IPS-18a (cell line): ENCODE data around the gene POLDIP2.

Source experiments
- H3K27ac ChIP-seq: one replicate; pipeline ENCODE4 v1.5.1; 2013; ENCODE audit warnings: low read length
- H3K27me3 ChIP-seq: one replicate; pipeline ENCODE4 v1.6.1; 2013; ENCODE audit warnings: mild to moderate bottlenecking, low read length; ENCODE audit not compliant: control insufficient read depth, insufficient read depth
- H3K36me3 ChIP-seq: one replicate; pipeline ENCODE4 v1.6.1; 2013; ENCODE audit warnings: low read depth, low read length; ENCODE audit not compliant: control insufficient read depth
- H3K4me1 ChIP-seq: one replicate; pipeline ENCODE4 v1.6.1; 2013; ENCODE audit warnings: low read depth, low read length; ENCODE audit not compliant: control insufficient read depth
- H3K4me3 ChIP-seq: one replicate; pipeline ENCODE4 v1.5.1; 2013; ENCODE audit warnings: low read length
- H3K9ac ChIP-seq: one replicate; pipeline ENCODE4 v1.6.1; 2013; ENCODE audit warnings: mild to moderate bottlenecking, low read length, moderate library complexity
- H3K9me3 ChIP-seq: one replicate; pipeline ENCODE4 v1.6.1; 2013; ENCODE audit warnings: low read depth, low read length; ENCODE audit not compliant: control insufficient read depth

Gene POLDIP2

DNA sequence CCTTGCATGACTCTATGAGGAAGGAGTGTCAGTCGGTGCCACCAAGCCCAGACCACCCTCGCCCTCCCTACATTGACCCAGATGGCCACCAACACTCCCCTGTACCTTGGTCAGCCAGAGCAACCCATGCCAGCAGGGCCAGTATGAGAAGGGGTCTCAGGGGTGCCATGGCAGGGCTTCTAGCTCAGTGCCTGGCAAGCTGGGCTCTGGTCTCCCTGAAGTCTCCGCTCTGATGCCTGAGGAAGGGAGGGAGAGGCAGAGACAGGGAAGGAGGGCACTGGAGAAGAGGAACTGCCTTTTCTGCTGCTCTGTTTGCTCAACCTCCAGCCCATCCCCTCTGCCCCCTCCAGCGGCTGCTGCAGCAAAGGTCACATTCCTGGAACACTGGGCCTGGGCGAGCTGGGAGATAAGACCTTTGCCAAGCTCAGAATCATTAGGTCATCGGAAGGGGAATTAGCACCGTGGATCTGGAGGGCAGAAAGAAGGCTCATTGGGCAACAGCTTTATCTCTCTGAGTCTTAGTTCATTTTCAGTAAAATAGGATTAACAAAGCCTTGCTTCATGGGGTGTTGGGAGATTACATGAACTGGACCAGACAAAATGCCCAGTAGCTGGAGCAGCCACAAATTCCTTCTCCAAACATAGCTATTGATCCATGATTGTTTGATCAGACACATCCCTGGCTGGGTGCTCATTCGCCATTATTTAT, 12.9 kb upstream of the POLDIP2 start, which contains the start of gene VTN:
VTN (minus strand) TSS at position 273 of the 709 bp plus-strand sequence; CDS start at position 169, 104 bp downstream.
- peaks cover 12% of the 10 kb centered on the region for H3K4me1 ChIP-seq
- no peak within 1 kb of the TSS for H3K9ac ChIP-seq
- peak within 1 kb of the TSS; percentile 56 for H3K4me3 ChIP-seq
- H3K9me3 ChIP-seq: no peaks in the 10 kb centered on the region
- peaks cover 19% of the 10 kb centered on the region for H3K27me3 ChIP-seq
- H3K27ac ChIP-seq: no peak within 1 kb of the TSS
- H3K36me3 ChIP-seq: no peaks in the 10 kb centered on the region

DNA sequence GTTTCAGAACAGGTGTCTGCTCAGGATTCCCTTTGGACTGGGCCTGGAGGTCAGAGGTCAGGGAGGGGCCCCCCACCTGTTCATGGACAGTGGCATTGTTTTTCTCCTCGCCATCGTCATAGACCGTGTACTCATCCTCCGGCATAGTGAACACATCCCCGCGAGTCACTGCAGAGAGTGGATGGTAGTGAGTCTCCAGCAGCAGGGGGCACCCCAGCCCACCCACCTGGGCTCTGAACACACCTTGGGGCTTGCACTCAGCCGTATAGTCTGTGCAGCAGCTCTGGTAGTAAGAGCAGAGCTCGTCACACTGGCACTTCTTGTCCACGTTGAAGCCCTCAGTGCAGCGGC, 12.3 kb upstream of the POLDIP2 start:
- Histone ChIP-seq H3K4me1 (peaks cover 12% of the 10 kb centered on the region), H3K27ac (no peak overlapping the region), H3K27me3 (peaks cover 19% of the 10 kb centered on the region), H3K4me3 (no peak overlapping the region), H3K9me3 (no peaks in the 10 kb centered on the region), H3K36me3 (no peaks in the 10 kb centered on the region), H3K9ac (no peak overlapping the region)

- Histone ChIP-seq H3K27me3 (peaks cover 19% of the 10 kb centered on the region), H3K9me3 (no peaks in the 10 kb centered on the region), H3K27ac (no peak overlapping the region), H3K4me3 (no peak overlapping the region), H3K4me1 (peaks cover 12% of the 10 kb centered on the region), H3K36me3 (no peaks in the 10 kb centered on the region), H3K9ac (no peak overlapping the region)
Measured at GRCh38 chr17:28368915-28369683, 11.8 kb upstream of the POLDIP2 start.

DNA sequence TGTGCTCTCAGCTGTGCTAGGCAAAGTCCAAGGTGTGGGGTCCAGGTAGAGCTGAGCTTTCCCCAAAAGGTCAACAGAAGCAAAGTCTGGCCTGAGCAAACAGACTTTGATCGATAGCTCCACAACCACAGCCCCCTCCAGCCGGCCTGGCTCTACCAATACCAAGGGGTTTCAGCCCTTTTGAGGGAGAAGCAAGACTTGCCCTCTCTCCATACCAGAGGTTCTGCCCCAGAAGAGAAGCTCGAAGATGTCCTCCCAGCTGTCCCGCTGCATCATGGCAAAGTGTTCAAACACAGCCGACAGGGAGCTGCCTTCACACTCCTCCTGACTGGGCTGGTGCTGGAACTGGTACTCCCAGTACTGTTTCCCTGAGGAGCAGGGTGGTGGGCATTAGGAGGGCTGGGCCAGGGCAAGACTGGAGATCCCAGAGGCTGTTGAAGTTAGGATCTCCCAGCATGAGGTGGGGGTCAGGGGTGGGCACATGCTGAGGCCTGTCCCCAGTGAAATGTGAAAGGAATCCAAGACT, 11.0 kb upstream of the POLDIP2 start:
- H3K4me1 ChIP-seq: peaks cover 12% of the 10 kb centered on the region

DNA sequence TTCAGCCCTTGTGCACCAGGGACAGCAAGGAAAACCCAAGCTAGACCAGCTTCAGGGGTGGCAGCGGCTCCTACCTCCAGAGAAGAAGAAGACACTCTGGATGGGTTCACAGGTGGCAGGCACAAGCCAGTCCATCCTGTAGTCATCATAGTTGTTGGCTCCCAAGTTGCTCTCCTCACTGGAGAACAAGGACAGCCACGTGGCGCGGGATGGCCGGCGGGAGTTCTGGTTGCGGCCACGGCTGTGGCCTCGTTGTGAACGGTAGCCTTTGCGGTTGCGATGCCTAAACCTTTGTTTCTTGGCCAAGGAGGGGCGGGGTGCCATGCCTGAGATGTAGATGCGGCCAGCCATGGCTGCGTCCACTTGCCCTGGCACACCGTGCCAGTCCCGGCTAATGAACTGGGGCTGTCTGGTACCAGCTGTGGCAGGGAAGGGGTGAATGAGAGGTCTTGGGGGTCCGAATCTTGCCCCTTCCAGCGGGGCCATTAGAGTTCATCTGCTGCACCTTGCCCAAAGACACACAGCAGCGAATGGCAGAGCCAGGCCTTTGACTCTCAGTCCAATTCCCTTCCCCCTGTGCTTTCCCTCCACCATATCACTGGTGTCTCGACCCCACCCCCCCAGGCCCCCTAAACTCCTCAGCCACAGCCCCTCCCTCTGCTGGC, 10.4 kb upstream of the POLDIP2 start:
- Histone ChIP-seq H3K27ac (no peak overlapping the region), H3K4me1 (peaks cover 12% of the 10 kb centered on the region), H3K9ac (no peak overlapping the region), H3K27me3 (peaks cover 6% of the 10 kb centered on the region), H3K4me3 (no peak overlapping the region), H3K36me3 (peaks cover 8% of the 10 kb centered on the region), H3K9me3 (no peaks in the 10 kb centered on the region)

More for the DNA sequence above, 11.0 kb upstream of the POLDIP2 start:
- Histone ChIP-seq H3K27ac (no peak overlapping the region), H3K9ac (no peak overlapping the region), H3K36me3 (peaks cover 2% of the 10 kb centered on the region), H3K9me3 (no peaks in the 10 kb centered on the region), H3K27me3 (peaks cover 12% of the 10 kb centered on the region), H3K4me3 (no peak overlapping the region)

- H3K9ac ChIP-seq: no peak overlapping the region
- no peak overlapping the region for H3K27ac ChIP-seq
- H3K9me3 ChIP-seq: no peaks in the 10 kb centered on the region
- H3K4me1 ChIP-seq: peaks cover 12% of the 10 kb centered on the region
- peaks cover 18% of the 10 kb centered on the region for H3K36me3 ChIP-seq
- no peak overlapping the region for H3K4me3 ChIP-seq
- H3K27me3 ChIP-seq: no peaks in the 10 kb centered on the region
Measured at GRCh38 chr17:28366605-28367004, 9.3 kb upstream of the POLDIP2 start.

DNA sequence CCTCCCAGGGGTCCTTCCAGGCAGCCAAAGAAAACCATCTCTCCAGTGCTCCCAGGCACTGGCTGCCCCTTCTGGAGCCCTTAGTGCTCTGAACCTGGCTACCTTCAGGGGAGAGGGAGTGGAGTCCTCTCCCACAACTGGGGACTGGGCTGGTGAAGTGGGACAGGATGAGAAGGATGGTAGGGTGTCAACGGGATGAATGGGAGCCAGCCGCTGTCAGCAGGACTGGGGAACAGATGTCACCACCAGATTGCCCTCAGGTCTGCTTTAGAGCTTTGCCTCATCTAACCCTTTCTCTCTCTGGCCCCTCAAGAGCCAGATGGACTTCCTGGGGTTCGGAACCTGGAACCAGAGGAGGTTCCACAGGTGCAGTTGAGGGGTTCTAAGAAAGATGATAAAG, 8.2 kb upstream of the POLDIP2 start:
- no peak overlapping the region for H3K9ac ChIP-seq
- H3K9me3 ChIP-seq: no peaks in the 10 kb centered on the region
- peaks cover 29% of the 10 kb centered on the region for H3K36me3 ChIP-seq
- H3K27me3 ChIP-seq: no peaks in the 10 kb centered on the region
- no peak overlapping the region for H3K27ac ChIP-seq
- no peak overlapping the region for H3K4me3 ChIP-seq
- H3K4me1 ChIP-seq: peaks cover 6% of the 10 kb centered on the region

DNA sequence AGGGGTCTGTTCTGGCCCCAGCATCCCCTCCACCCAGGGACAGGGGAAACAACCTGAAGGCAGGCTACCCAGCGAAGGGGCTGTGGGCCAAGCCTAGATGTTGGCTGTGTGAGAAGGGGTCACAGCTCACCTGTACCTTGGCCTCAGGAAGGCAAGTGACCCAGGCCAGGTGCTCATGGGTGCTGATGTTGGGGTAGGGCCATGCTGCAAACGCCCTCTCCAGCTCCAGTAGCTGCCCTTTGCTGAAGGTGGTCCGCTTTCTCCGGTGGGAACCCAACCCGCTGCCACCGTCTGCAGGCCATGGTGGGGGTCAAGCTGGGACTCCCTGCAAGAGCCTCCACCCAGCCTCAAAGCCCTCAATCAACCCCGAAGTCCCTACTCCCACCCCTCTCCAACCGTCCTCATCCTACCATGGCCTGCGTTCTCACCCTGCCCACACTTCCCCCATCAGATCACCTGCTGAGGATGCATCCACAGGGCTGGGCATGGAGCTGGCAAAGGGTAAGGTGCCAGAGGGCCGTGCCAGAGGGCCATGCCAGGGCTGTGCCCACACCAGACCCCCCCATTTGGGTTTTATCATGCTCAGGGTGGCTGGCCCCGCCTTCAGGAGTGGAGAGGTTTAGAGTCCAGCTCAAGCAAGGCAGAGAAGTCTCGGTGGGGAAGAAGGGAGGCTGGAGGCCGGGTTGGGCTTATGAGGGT, 7.5 kb upstream of the POLDIP2 start, which contains the start of gene SEBOX:
SEBOX (minus strand) TSS at position 535 of the 699 bp plus-strand sequence; CDS start at position 487, 48 bp downstream.
- H3K27ac ChIP-seq: no peak within 1 kb of the TSS
- H3K4me3 ChIP-seq: no peak within 1 kb of the TSS
- H3K36me3 ChIP-seq: peaks cover 35% of the 10 kb centered on the region
- no peak within 1 kb of the TSS for H3K9ac ChIP-seq
- H3K9me3 ChIP-seq: no peaks in the 10 kb centered on the region
- H3K27me3 ChIP-seq: no peaks in the 10 kb centered on the region
- no peaks in the 10 kb centered on the region for H3K4me1 ChIP-seq

DNA sequence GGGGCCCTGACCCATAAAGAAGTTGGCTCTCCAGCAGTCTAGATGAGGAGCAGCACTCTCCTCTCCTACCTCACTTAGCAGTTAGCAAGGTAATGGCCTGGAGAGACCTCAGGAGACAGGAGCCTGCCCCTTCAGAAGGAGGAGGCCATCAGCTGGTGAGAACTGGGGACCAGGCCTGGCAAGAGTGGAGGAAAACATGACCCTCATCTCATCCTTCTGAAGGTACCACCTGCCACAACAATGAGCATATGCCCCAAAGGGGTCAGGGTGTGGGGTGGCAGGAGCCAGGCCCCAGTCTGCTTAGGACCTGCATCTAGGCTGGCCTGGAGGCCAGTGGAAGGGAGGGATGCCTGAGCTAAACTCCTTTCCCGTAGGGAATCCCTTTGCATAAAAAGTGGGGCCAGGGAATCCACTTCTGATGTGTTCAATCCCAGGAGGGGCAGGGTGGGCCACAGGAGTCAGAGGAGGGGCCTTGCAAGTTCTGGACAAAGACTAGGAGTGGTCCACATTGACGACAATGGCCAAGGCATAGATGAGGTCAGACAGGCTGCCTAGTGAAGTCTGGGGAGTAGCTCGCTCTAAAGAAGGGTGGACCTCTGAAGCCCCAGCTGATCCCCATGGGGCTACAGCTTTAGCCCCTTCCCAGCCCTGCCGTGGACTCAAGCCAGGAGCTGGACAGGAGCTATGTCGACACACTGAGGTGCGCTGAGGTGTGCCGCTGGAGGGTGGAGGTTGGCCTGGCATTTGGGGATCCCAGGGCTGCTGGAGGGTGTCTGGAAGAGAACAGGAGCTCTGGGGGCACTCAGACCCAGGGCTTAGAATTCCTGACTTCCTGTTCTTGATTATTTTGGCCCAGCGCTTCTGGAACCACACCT, 6.7 kb upstream of the POLDIP2 start:
- Histone ChIP-seq H3K4me1 (no peaks in the 10 kb centered on the region), H3K4me3 (no peak overlapping the region), H3K27ac (no peak overlapping the region), H3K36me3 (peaks cover 40% of the 10 kb centered on the region), H3K9me3 (no peaks in the 10 kb centered on the region), H3K9ac (no peak overlapping the region), H3K27me3 (no peaks in the 10 kb centered on the region)

- Histone ChIP-seq H3K36me3 (peaks cover 40% of the 10 kb centered on the region), H3K9me3 (no peaks in the 10 kb centered on the region), H3K4me1 (peaks cover 3% of the 10 kb centered on the region), H3K4me3 (no peak overlapping the region), H3K27ac (no peak overlapping the region), H3K27me3 (no peaks in the 10 kb centered on the region), H3K9ac (no peak overlapping the region)
Measured at GRCh38 chr17:28363186-28363585, 5.9 kb upstream of the POLDIP2 start.
